ENCODE measurements around the gene PAM.

- TF ChIP-seq, protein P1, sequence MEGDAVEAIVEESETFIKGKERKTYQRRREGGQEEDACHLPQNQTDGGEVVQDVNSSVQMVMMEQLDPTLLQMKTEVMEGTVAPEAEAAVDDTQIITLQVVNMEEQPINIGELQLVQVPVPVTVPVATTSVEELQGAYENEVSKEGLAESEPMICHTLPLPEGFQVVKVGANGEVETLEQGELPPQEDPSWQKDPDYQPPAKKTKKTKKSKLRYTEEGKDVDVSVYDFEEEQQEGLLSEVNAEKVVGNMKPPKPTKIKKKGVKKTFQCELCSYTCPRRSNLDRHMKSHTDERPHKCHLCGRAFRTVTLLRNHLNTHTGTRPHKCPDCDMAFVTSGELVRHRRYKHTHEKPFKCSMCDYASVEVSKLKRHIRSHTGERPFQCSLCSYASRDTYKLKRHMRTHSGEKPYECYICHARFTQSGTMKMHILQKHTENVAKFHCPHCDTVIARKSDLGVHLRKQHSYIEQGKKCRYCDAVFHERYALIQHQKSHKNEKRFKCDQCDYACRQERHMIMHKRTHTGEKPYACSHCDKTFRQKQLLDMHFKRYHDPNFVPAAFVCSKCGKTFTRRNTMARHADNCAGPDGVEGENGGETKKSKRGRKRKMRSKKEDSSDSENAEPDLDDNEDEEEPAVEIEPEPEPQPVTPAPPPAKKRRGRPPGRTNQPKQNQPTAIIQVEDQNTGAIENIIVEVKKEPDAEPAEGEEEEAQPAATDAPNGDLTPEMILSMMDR (IDR thresholded peaks at IDR 0.05), result no peak
- no peak for TF ChIP-seq POLR2AphosphoS5 (IDR thresholded peaks at IDR 0.05; ENCODE audit: insufficient read depth in 1 of 2, low read depth in 1 of 2)
Observed at GRCh38 chr5:102789469-102789868, 34.4 kb downstream of the PAM start.
